ENCODE results near the gene GRIA4. TPM values are rescaled to one million over a fixed set of nuclear protein-coding genes. Genes with fewer than 3 reads are reported as not detected.

GRIA4 gene
- total RNA-seq, 1 donor from 2014 or later: not detected

DNA sequence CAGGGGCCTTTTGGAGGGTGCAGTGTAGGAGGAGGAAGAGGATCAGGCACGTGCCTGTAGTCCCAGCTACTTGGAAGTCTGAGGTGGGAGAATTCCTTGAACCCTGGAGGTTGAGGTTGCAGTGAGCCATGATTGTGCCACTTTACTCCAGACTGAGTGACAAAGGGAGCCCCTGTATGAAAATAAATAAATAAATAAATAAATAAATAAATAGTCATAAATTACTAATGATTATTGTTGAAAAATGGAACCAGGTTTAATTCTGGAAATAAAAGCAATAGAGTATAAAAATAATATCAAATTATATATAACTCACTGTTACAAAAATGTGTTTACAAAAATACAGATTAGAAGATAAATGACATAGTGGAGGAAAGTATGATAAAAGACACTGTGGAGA is 37.9 kb downstream of the GRIA4 start:
- no peak overlapping the region for H3K4me3 ChIP-seq
- H3K4me1 ChIP-seq: no peaks in the 10 kb centered on the region
- no peak overlapping the region for H3K27ac ChIP-seq (replicated peaks)
- no peaks in the 10 kb centered on the region for H3K27me3 ChIP-seq (ENCODE audit: low read depth)
- intact Hi-C loops (cut with micrococcal nuclease): no loop called here
- H3K36me3 ChIP-seq: no peaks in the 10 kb centered on the region
- no peak for DNase-seq
- peaks cover 17% of the 10 kb centered on the region for H3K9me3 ChIP-seq (replicated peaks)
- TF ChIP-seq CTCF (IDR thresholded peaks at IDR 0.05; ENCODE audit: borderline replicate concordance): no peak

DNA sequence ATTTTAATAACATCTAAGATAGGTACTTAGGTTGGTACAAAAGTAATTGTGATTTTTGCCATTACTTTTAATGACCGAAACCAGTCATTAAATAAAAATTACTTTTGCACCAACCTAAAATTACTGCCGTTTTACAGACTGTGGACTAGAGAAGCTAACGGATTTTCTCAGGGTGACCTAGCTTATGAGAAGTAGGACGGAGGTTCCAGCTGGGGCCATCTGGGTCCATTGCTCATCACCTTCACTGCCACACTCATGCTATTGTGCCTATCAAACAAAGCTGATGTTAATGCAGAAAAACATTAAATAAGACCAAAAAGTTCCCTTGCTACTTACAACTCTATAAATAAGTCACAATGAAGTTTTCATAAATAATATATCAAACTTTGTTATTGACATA is 38.9 kb downstream of the GRIA4 start:
- TF ChIP-seq CTCF (IDR thresholded peaks at IDR 0.05; ENCODE audit: borderline replicate concordance): no peak
- peaks cover 17% of the 10 kb centered on the region for H3K9me3 ChIP-seq (replicated peaks)
- no peaks in the 10 kb centered on the region for H3K27me3 ChIP-seq (ENCODE audit: low read depth)
- intact Hi-C loops (cut with micrococcal nuclease): no loop called here
- H3K36me3 ChIP-seq: no peaks in the 10 kb centered on the region
- H3K27ac ChIP-seq (replicated peaks): no peak overlapping the region
- H3K4me3 ChIP-seq: no peak overlapping the region
- no peak for DNase-seq
- H3K4me1 ChIP-seq: no peaks in the 10 kb centered on the region

DNA sequence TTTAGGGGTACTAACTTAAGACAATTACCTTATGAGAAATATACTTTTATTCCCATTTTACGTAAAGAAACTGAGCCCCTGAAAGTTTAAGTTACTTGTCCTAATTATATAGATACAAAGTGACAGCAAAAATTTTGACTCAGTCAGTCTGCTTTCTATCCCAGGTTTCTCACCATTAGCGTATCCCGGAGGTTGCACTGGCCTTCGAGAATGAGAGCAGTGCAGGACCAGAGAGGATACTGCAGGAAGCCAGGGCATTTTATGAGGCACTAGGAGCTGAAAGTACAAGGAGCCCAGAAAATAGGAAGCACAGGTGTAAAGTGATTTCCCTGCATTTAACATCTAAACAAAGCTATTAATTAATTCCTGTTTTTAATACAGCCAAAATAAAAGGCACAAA is 55.4 kb downstream of the GRIA4 start:
- DNase-seq: no peak
- intact Hi-C loops (cut with micrococcal nuclease): no loop called here
- Histone ChIP-seq H3K27me3 (ENCODE audit: low read depth) (no peaks in the 10 kb centered on the region), H3K9me3 (replicated peaks) (no peaks in the 10 kb centered on the region), H3K4me1 (no peaks in the 10 kb centered on the region), H3K27ac (replicated peaks) (no peak overlapping the region), H3K4me3 (no peak overlapping the region), H3K36me3 (no peaks in the 10 kb centered on the region)
- TF ChIP-seq CTCF (IDR thresholded peaks at IDR 0.05; ENCODE audit: borderline replicate concordance): no peak

GRCh38 chr11:105667441-105667840 is 57.6 kb downstream of the GRIA4 start:
- intact Hi-C loops (cut with micrococcal nuclease): no loop called here
- Histone ChIP-seq H3K36me3 (no peaks in the 10 kb centered on the region), H3K9me3 (replicated peaks) (no peaks in the 10 kb centered on the region), H3K27me3 (ENCODE audit: low read depth) (no peaks in the 10 kb centered on the region), H3K4me3 (no peak overlapping the region), H3K4me1 (no peaks in the 10 kb centered on the region), H3K27ac (replicated peaks) (no peak overlapping the region)
- no peak for TF ChIP-seq CTCF (IDR thresholded peaks at IDR 0.05; ENCODE audit: borderline replicate concordance)
- DNase-seq: no peak

DNA sequence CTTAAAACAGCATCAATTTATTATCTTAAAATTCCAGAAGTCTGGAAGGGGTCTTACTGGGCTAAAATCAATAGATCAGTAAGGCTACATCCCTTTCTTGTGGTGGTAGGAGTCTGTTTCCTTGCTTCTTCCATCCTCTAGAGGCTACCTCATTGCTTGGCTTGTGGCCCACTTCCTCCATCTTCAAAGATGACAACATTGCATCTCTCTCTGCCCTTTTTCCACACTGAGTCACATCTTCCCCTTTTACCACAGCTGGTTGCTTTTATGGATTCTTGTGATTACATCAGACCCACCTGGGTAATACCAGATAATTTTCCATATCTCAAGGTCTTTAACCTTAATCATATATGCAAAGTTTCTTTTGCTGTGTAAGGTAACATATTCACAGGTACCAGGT is 60.9 kb downstream of the GRIA4 start:
- no peak overlapping the region for H3K27ac ChIP-seq (replicated peaks)
- no peaks in the 10 kb centered on the region for H3K4me1 ChIP-seq
- TF ChIP-seq CTCF (IDR thresholded peaks at IDR 0.05; ENCODE audit: borderline replicate concordance): no peak
- no peaks in the 10 kb centered on the region for H3K36me3 ChIP-seq
- no peaks in the 10 kb centered on the region for H3K9me3 ChIP-seq (replicated peaks)
- no peak for DNase-seq
- H3K27me3 ChIP-seq (ENCODE audit: low read depth): no peaks in the 10 kb centered on the region
- intact Hi-C loops (cut with micrococcal nuclease): no loop called here
- H3K4me3 ChIP-seq: no peak overlapping the region

- H3K27ac ChIP-seq (replicated peaks): no peak overlapping the region
- TF ChIP-seq CTCF (IDR thresholded peaks at IDR 0.05; ENCODE audit: borderline replicate concordance): no peak
- H3K4me3 ChIP-seq: no peak overlapping the region
- DNase-seq: no peak
- intact Hi-C loops (cut with micrococcal nuclease): no loop called here
- H3K36me3 ChIP-seq: no peaks in the 10 kb centered on the region
- no peaks in the 10 kb centered on the region for H3K4me1 ChIP-seq
- H3K27me3 ChIP-seq (ENCODE audit: low read depth): no peaks in the 10 kb centered on the region
- no peaks in the 10 kb centered on the region for H3K9me3 ChIP-seq (replicated peaks)
Measured at GRCh38 chr11:105673089-105673488, 63.2 kb downstream of the GRIA4 start.

Data from left ventricle myocardium inferior (tissue), 1 donor.